ENCODE data around the gene PCDHGA10. TPM values are rescaled to one million over a fixed set of nuclear protein-coding genes. Genes with fewer than 3 reads are reported as not detected.

The PCDHGA10 gene
- total and polyA plus RNA-seq, 11 donors, result 1.1 to 11.3 (median 5.2) TPM

DNA sequence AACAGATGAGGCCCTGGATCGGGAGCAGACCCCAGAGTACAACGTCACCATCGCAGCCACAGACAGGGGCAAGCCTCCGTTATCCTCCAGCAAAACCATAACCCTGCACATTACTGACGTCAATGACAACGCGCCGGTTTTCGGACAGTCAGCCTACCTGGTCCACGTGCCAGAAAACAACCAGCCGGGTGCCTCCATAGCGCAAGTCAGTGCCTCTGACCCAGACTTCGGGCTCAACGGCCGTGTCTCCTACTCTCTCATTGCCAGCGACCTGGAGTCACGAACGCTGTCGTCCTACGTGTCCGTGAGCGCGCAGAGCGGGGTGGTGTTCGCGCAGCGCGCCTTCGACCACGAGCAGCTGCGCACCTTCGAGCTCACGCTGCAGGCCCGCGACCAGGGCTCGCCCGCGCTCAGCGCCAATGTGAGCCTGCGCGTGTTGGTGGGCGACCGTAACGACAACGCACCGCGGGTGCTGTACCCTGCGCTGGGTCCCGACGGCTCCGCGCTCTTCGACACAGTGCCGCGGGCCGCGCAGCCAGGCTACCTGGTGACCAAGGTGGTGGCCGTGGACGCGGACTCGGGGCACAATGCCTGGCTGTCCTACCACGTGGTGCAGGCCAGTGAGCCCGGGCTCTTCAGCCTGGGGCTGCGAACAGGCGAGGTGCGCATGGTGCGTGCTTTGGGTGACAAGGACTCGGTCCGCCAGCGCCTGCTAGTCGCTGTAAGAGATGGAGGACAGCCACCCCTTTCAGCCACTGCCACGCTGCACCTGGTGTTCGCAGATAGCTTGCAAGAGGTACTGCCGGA is 6.5 kb downstream of the PCDHGA10 start:
- no peak for TF ChIP-seq POLR2A (IDR thresholded peaks at IDR 0.05)
- TF ChIP-seq, protein P1, sequence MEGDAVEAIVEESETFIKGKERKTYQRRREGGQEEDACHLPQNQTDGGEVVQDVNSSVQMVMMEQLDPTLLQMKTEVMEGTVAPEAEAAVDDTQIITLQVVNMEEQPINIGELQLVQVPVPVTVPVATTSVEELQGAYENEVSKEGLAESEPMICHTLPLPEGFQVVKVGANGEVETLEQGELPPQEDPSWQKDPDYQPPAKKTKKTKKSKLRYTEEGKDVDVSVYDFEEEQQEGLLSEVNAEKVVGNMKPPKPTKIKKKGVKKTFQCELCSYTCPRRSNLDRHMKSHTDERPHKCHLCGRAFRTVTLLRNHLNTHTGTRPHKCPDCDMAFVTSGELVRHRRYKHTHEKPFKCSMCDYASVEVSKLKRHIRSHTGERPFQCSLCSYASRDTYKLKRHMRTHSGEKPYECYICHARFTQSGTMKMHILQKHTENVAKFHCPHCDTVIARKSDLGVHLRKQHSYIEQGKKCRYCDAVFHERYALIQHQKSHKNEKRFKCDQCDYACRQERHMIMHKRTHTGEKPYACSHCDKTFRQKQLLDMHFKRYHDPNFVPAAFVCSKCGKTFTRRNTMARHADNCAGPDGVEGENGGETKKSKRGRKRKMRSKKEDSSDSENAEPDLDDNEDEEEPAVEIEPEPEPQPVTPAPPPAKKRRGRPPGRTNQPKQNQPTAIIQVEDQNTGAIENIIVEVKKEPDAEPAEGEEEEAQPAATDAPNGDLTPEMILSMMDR (IDR thresholded peaks at IDR 0.05), result no peak
- peaks cover 0 to 12% (median 1%) of the 10 kb centered on the region in 12 donors for H3K4me1 ChIP-seq
- H3K9me3 ChIP-seq, result peaks cover 0 to 100% (median 59%) of the 10 kb centered on the region in 12 donors
- no peak overlapping the region for H3K4me3 ChIP-seq
- peaks cover 0 to 74% (median 0%) of the 10 kb centered on the region in 9 donors for H3K27me3 ChIP-seq
- DNase-seq, result peak in 1 of 5 donors; percentile 64
- WGBS, 4 donors, result 36 to 57% (median 48%) methylated on average over 36 to 74 of the region's 74 CpGs
- H3K27ac ChIP-seq, result no peak overlapping the region
- intact Hi-C loops (cut with DNase I), result loop anchor here in 6 of 10 donors (2.0 to 10.0 kb wide), 7 partner anchors 54 to 143 kb away; partner anchors contain the start of gene PCDHGA5 (in 2 of the 6)
- no peak for ATAC-seq
- H3K36me3 ChIP-seq, result peaks cover 0 to 33% (median 0%) of the 10 kb centered on the region in 9 donors

DNA sequence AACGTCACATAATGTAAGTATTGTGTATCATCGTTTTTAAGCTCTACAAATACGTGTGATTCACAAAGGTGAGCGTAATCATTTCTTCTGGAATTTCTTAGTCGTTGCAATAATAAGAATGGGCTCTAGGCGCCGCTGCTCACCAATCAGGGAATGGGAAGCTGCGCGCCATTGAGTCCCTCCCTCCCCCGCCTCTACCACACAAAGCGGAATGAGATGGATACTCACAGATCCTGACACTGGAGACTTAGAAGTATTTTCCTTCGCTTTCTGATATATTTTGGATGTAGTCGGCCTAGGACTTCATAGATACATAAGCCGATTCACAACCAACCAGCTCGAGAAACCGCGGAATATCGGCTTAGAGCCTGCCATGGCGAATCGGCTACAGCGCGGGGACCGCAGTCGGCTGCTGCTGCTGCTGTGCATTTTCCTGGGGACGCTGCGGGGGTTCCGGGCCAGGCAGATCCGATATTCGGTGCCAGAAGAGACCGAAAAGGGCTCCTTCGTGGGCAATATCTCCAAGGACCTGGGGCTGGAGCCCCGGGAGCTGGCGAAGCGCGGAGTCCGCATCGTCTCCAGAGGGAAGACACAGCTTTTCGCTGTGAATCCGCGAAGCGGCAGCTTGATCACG is 8.2 kb downstream of the PCDHGA10 start, which contains the start of gene PCDHGA11:
Gene PCDHGA11, plus strand, starts transcription at position 197 of the 634 bp plus-strand sequence. Its CDS starts 177 bp downstream, at position 374.
- Histone ChIP-seq H3K9me3 (peaks cover 0 to 100% (median 72%) of the 10 kb centered on the region in 12 donors), H3K4me1 (peaks cover 0 to 12% (median 1%) of the 10 kb centered on the region in 12 donors), H3K27ac (no peak within 1 kb of the TSS), H3K4me3 (peak within 1 kb of the TSS in 10 of 12 donors; percentile 9 to 45 (median 40)), H3K27me3 (peaks cover 0 to 76% (median 0%) of the 10 kb centered on the region in 9 donors), H3K36me3 (peaks cover 0 to 43% (median 0%) of the 10 kb centered on the region in 9 donors)
- ATAC-seq (peak in 2 of 4 donors; percentile 52 to 62), DNase-seq (peak in 3 of 5 donors; percentile 40 to 64 (median 61))
- 24 to 47% (median 32%) methylated on average over 42 of the region's 42 CpGs for WGBS, 4 donors
- TF ChIP-seq POLR2A (IDR thresholded peaks at IDR 0.05), result no peak
- TF ChIP-seq, protein P1 (IDR thresholded peaks at IDR 0.05), result peak; percentile 28 to 57 (median 48)
- intact Hi-C loops (cut with DNase I), result loop anchor here in 5 of 10 donors (5.0 to 10.0 kb wide), 4 partner anchors 91 to 134 kb away; no protein-coding TSS in a partner anchor

DNA sequence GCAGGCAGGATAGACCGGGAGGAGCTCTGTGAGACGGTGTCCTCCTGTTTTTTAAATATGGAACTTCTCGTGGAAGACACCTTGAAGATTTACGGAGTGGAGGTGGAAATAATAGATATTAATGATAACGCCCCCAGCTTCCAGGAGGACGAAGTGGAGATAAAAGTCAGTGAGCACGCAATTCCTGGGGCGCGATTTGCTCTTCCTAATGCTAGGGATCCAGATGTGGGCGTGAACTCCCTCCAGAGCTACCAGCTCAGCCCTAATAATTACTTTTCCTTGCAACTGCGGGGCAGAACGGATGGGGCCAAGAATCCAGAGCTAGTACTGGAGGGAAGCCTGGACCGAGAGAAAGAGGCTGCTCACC is 8.7 kb downstream of the PCDHGA10 start:
- H3K27ac ChIP-seq, result no peak overlapping the region
- peak overlapping the region in 9 of 12 donors; percentile 31 to 45 (median 40) for H3K4me3 ChIP-seq
- H3K9me3 ChIP-seq, result peaks cover 0 to 100% (median 72%) of the 10 kb centered on the region in 12 donors
- ATAC-seq (no peak), DNase-seq (no peak)
- WGBS, 4 donors, result 28 to 50% (median 38%) methylated on average over 13 of the region's 13 CpGs
- peaks cover 0 to 43% (median 0%) of the 10 kb centered on the region in 9 donors for H3K36me3 ChIP-seq
- peaks cover 0 to 76% (median 0%) of the 10 kb centered on the region in 9 donors for H3K27me3 ChIP-seq
- TF ChIP-seq, protein P1 (IDR thresholded peaks at IDR 0.05), result no peak
- TF ChIP-seq POLR2A (IDR thresholded peaks at IDR 0.05), result no peak
- H3K4me1 ChIP-seq, result peaks cover 0 to 12% (median 1%) of the 10 kb centered on the region in 12 donors
- intact Hi-C loops (cut with DNase I), result loop anchor here in 5 of 10 donors (5.0 to 10.0 kb wide), 4 partner anchors 91 to 133 kb away; no protein-coding TSS in a partner anchor

Measured in heart left ventricle (tissue), 16 donors.